ENCODE measurements around the gene GRAMD1A.

Gene GRAMD1A

DNA sequence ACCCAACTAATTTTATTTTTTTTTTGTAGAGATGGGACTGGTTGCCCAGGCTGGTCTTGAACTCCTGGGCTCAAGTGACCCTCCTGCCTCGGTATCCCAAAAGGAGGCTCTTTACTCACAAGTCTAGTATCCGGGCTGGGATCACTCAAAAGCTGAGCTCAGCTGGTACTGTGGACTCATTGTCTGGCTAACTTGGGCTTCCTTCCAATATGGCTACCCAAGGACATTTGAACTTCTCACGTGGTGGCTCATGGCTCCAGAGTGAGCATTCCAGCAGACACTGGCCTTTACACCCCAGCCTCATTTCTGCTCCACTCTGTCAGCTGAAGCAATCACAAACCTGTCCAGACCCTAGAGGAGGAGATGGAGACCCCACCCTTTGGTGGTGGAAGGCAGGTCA lies 70.3 kb downstream of the GRAMD1A start:
- ChIA-PET CTCF (interaction anchor here (0.7 to 2.9 kb wide), 18 partner anchors 11 to 72 kb away, joined by 3 to 15 read pairs (median 4); partner anchors contain the start of gene FXYD3), POLR2A (no interaction called here)
- 93% methylated on average over 3 of the region's 3 CpGs for WGBS (ENCODE audit: insufficient coverage)
- Histone ChIP-seq H3K4me3 (ENCODE audit: control insufficient read depth in 1 of 7, extremely low read depth in 1 of 7, insufficient read depth in 4 of 7, low read depth in 2 of 7, low read length in 6 of 7) (no peak overlapping the region), H3K9me3 (ENCODE audit: control extremely low read depth in 1 of 5, control insufficient read depth in 4 of 5, insufficient read depth in 2 of 5, low read depth in 1 of 5, low read length in 4 of 5) (peaks cover 0 to 5% (median 0%) of the 10 kb centered on the region in 5 experiments), H3K36me3 (ENCODE audit: control insufficient read depth in 4 of 4, insufficient read depth in 4 of 4, low read length in 3 of 4) (no peaks in the 10 kb centered on the region), H3K27me3 (replicated peaks in 2 of 5; ENCODE audit: control insufficient read depth in 4 of 5, insufficient read depth in 5 of 5, low read length in 4 of 5) (peaks cover 0 to 1% (median 0%) of the 10 kb centered on the region in 5 experiments), H3K27ac (ENCODE audit: insufficient read depth in 1 of 2, low read depth in 1 of 2, low read length in 2 of 2, poor library complexity in 1 of 2, severe bottlenecking in 2 of 2) (no peak overlapping the region), H3K4me1 (ENCODE audit: control extremely low read depth in 1 of 4, control insufficient read depth in 4 of 4, insufficient read depth in 4 of 4, low read length in 3 of 4) (no peaks in the 10 kb centered on the region)
- DNase-seq: no peak

DNA sequence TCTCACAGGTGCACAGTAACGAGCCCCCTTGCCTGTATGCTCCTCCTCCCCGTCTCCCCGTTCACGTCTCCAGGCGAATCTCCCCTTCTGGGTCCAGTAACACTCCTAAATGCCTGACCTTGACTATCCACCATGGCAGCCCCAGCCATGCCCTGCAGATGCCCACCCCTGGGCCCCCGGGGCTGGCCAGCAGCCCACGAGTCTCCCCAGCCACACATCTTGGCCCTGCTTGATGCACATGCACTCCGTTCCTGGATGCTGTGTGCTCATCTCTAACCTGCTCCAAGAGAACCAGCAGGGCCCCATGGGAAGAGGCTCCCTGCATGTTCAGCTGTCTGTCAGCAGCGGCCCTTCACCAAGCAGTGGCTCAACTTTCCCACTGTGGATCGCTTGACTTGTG lies 73.4 kb downstream of the GRAMD1A start:
- no peak overlapping the region for H3K4me3 ChIP-seq (ENCODE audit: control insufficient read depth in 1 of 7, extremely low read depth in 1 of 7, insufficient read depth in 4 of 7, low read depth in 2 of 7, low read length in 6 of 7)
- DNase-seq: no peak
- 95% methylated on average over 10 of the region's 10 CpGs for WGBS (ENCODE audit: insufficient coverage)
- H3K27ac ChIP-seq (ENCODE audit: insufficient read depth in 1 of 2, low read depth in 1 of 2, low read length in 2 of 2, poor library complexity in 1 of 2, severe bottlenecking in 2 of 2): no peak overlapping the region
- no peaks in the 10 kb centered on the region for H3K36me3 ChIP-seq (ENCODE audit: control insufficient read depth in 4 of 4, insufficient read depth in 4 of 4, low read length in 3 of 4)
- H3K9me3 ChIP-seq (ENCODE audit: control extremely low read depth in 1 of 5, control insufficient read depth in 4 of 5, insufficient read depth in 2 of 5, low read depth in 1 of 5, low read length in 4 of 5): peaks cover 0 to 5% (median 0%) of the 10 kb centered on the region in 5 experiments
- ChIA-PET CTCF (no interaction called here), POLR2A (no interaction called here)
- peaks cover 0 to 8% (median 2%) of the 10 kb centered on the region in 4 experiments for H3K4me1 ChIP-seq (ENCODE audit: control extremely low read depth in 1 of 4, control insufficient read depth in 4 of 4, insufficient read depth in 4 of 4, low read length in 3 of 4)
- H3K27me3 ChIP-seq (replicated peaks in 2 of 5; ENCODE audit: control insufficient read depth in 4 of 5, insufficient read depth in 5 of 5, low read length in 4 of 5): no peaks in the 10 kb centered on the region

DNA sequence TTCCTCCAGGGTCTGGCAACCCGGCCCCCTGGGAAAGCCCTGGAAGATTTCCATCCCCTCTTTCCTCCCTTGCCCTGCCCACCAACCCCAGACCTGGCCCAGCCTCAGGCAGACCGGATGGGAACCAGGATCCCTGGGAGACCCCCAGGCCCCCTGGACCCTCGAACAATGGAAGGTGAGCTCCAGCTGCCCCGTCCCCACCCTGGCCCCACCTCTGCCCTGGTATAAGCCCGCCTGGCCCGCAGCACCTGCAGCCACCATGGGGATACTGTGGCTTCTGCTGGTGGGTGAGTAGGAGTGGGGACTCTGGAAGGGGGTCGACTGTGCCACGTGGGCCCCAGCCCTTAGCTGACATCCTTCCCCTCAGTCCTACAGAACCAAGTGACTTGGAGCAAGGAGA lies 73.8 kb downstream of the GRAMD1A start:
- Histone ChIP-seq H3K27ac (ENCODE audit: insufficient read depth in 1 of 2, low read depth in 1 of 2, low read length in 2 of 2, poor library complexity in 1 of 2, severe bottlenecking in 2 of 2) (no peak overlapping the region), H3K4me3 (ENCODE audit: control insufficient read depth in 1 of 7, extremely low read depth in 1 of 7, insufficient read depth in 4 of 7, low read depth in 2 of 7, low read length in 6 of 7) (no peak overlapping the region), H3K9me3 (ENCODE audit: control extremely low read depth in 1 of 5, control insufficient read depth in 4 of 5, insufficient read depth in 2 of 5, low read depth in 1 of 5, low read length in 4 of 5) (peaks cover 0 to 5% (median 0%) of the 10 kb centered on the region in 5 experiments), H3K36me3 (ENCODE audit: control insufficient read depth in 4 of 4, insufficient read depth in 4 of 4, low read length in 3 of 4) (no peaks in the 10 kb centered on the region), H3K27me3 (replicated peaks in 2 of 5; ENCODE audit: control insufficient read depth in 4 of 5, insufficient read depth in 5 of 5, low read length in 4 of 5) (no peaks in the 10 kb centered on the region), H3K4me1 (ENCODE audit: control extremely low read depth in 1 of 4, control insufficient read depth in 4 of 4, insufficient read depth in 4 of 4, low read length in 3 of 4) (peaks cover 0 to 8% (median 2%) of the 10 kb centered on the region in 4 experiments)
- CTCF ChIA-PET: interaction anchor here (0.8 kb wide), 1 partner anchor 19 kb away, joined by 3 read pairs; no protein-coding TSS in a partner anchor
- DNase-seq: no peak
- 60% methylated on average over 1 of the region's 8 CpGs for WGBS (ENCODE audit: insufficient coverage)
- POLR2A ChIA-PET: interaction anchor here (0.5 kb wide), 1 partner anchor 345 kb away, joined by 3 read pairs; no protein-coding TSS in a partner anchor

DNA sequence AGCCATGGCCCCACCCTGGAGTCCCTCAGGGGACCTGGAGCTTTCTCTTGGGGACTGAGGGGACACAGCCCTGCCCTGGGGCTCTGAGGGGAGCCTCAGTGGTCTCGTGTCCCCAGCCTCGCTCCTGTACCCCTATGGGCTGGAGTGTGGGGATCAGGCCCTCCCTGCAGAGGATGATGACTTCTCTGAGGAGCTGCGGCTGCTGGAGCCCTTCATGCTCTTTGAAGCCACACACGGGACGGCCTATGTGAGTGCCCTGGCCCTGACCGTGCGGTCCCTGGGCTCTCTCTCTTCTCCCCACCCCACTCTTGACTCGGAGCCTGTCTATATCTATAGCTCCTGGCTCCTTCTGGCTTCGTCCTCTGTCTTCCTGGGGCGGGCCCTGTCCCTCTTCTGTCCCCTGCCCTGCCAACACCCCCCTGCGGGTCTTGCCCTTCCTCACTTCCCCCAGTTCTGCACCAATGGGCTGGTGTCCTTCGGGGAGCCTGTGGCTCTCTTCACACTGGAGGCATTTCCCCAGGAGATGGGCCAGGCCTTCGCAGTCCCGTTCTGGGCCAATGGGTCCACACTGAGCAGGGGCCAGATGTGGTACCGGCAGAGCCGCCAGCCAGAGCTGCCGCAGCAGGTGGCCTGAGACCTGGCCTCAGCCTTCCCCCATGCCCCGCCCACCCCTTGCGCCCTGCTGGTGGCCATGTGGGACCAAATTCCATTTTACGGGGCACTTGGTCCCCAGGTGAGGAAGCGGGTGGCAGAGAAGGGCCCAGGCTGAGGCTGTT lies 74.5 kb downstream of the GRAMD1A start:
- WGBS (ENCODE audit: insufficient coverage): 93% methylated on average over 17 of the region's 21 CpGs
- no peak overlapping the region for H3K4me3 ChIP-seq (ENCODE audit: control insufficient read depth in 1 of 7, extremely low read depth in 1 of 7, insufficient read depth in 4 of 7, low read depth in 2 of 7, low read length in 6 of 7)

DNA sequence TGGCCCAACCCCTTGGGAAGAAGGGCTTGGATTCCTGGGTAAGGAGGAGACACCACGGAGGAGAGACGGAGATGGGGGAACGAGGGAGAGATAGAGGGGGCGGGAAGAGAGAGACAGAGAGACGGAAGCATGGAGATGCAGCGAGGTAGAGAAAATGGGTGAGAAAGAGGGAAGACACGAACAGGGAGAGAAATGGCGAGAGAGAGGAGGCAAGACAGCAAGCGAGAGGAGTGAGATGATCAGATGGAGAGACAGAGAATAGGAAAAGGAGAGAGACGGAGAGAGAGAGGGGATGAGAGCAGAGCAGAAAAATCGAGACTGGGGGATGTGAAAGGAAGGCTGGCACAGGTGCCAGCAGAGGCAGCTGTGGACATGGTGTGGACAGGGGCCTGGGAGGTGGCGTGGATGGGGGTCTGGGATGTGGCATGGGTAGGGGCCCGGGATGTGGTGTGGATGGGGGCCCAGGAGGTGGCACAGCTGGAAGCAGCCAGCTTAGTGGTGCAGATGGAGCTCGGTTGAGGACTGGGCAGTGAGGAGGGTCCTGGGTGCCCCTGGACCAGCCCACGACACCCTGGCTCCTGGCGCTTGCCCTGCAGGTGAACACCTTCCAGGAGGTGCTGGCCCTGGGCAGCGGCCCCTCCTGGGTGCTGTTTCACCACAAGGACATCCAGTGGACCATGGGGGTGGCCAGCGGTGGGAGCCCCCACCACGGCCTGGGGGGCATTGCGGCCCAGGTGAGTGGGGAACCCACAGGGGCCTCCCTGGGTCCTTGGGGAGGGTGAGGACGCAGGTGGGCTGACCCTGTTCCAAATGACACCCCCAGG lies 75.3 kb downstream of the GRAMD1A start:
- Histone ChIP-seq H3K9me3 (ENCODE audit: control extremely low read depth in 1 of 5, control insufficient read depth in 4 of 5, insufficient read depth in 2 of 5, low read depth in 1 of 5, low read length in 4 of 5) (peaks cover 0 to 3% (median 0%) of the 10 kb centered on the region in 5 experiments), H3K27me3 (replicated peaks in 2 of 5; ENCODE audit: control insufficient read depth in 4 of 5, insufficient read depth in 5 of 5, low read length in 4 of 5) (no peaks in the 10 kb centered on the region), H3K27ac (ENCODE audit: insufficient read depth in 1 of 2, low read depth in 1 of 2, low read length in 2 of 2, poor library complexity in 1 of 2, severe bottlenecking in 2 of 2) (no peak overlapping the region), H3K4me1 (ENCODE audit: control extremely low read depth in 1 of 4, control insufficient read depth in 4 of 4, insufficient read depth in 4 of 4, low read length in 3 of 4) (peaks cover 0 to 8% (median 2%) of the 10 kb centered on the region in 4 experiments), H3K36me3 (ENCODE audit: control insufficient read depth in 4 of 4, insufficient read depth in 4 of 4, low read length in 3 of 4) (no peaks in the 10 kb centered on the region), H3K4me3 (ENCODE audit: control insufficient read depth in 1 of 7, extremely low read depth in 1 of 7, insufficient read depth in 4 of 7, low read depth in 2 of 7, low read length in 6 of 7) (no peak overlapping the region)
- WGBS (ENCODE audit: insufficient coverage): 96% methylated on average over 20 of the region's 21 CpGs
- no peak for DNase-seq
- POLR2A ChIA-PET: no interaction called here
- CTCF ChIA-PET: no interaction called here

More for the DNA sequence above, 74.5 kb downstream of the GRAMD1A start:
- no peaks in the 10 kb centered on the region for H3K36me3 ChIP-seq (ENCODE audit: control insufficient read depth in 4 of 4, insufficient read depth in 4 of 4, low read length in 3 of 4)
- H3K27me3 ChIP-seq (replicated peaks in 2 of 5; ENCODE audit: control insufficient read depth in 4 of 5, insufficient read depth in 5 of 5, low read length in 4 of 5): no peaks in the 10 kb centered on the region
- H3K4me1 ChIP-seq (ENCODE audit: control extremely low read depth in 1 of 4, control insufficient read depth in 4 of 4, insufficient read depth in 4 of 4, low read length in 3 of 4): peaks cover 0 to 8% (median 2%) of the 10 kb centered on the region in 4 experiments
- DNase-seq: no peak
- CTCF ChIA-PET: interaction anchor here (0.8 kb wide), 1 partner anchor 19 kb away, joined by 3 read pairs; no protein-coding TSS in a partner anchor
- H3K9me3 ChIP-seq (ENCODE audit: control extremely low read depth in 1 of 5, control insufficient read depth in 4 of 5, insufficient read depth in 2 of 5, low read depth in 1 of 5, low read length in 4 of 5): peaks cover 0 to 5% (median 0%) of the 10 kb centered on the region in 5 experiments
- POLR2A ChIA-PET: interaction anchor here (0.5 kb wide), 1 partner anchor 345 kb away, joined by 3 read pairs; no protein-coding TSS in a partner anchor
- no peak overlapping the region for H3K27ac ChIP-seq (ENCODE audit: insufficient read depth in 1 of 2, low read depth in 1 of 2, low read length in 2 of 2, poor library complexity in 1 of 2, severe bottlenecking in 2 of 2)

DNA sequence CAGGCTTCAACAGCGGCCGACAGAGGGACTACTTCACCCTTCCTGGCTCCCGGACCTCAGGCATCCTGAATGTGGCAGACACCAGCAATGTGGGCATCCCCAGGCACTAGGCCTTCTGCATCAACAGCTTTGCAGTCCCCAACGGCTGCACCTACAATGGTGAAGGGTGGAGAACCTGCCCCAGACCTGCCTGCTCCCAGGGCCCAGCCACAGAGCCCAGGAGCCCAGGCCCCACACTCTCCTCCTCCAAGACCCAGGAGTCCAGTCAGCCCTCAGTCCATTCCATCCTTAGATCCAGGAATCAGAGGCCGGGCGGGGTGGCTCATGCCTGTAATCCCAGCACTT lies 75.9 kb downstream of the GRAMD1A start:
- peaks cover 0 to 8% (median 2%) of the 10 kb centered on the region in 4 experiments for H3K4me1 ChIP-seq (ENCODE audit: control extremely low read depth in 1 of 4, control insufficient read depth in 4 of 4, insufficient read depth in 4 of 4, low read length in 3 of 4)
- H3K36me3 ChIP-seq (ENCODE audit: control insufficient read depth in 4 of 4, insufficient read depth in 4 of 4, low read length in 3 of 4): no peaks in the 10 kb centered on the region
- no peaks in the 10 kb centered on the region for H3K9me3 ChIP-seq (ENCODE audit: control extremely low read depth in 1 of 5, control insufficient read depth in 4 of 5, insufficient read depth in 2 of 5, low read depth in 1 of 5, low read length in 4 of 5)
- no peak overlapping the region for H3K4me3 ChIP-seq (ENCODE audit: control insufficient read depth in 1 of 7, extremely low read depth in 1 of 7, insufficient read depth in 4 of 7, low read depth in 2 of 7, low read length in 6 of 7)
- H3K27ac ChIP-seq (ENCODE audit: insufficient read depth in 1 of 2, low read depth in 1 of 2, low read length in 2 of 2, poor library complexity in 1 of 2, severe bottlenecking in 2 of 2): no peak overlapping the region
- WGBS (ENCODE audit: insufficient coverage): 96% methylated on average over 6 of the region's 6 CpGs
- POLR2A ChIA-PET: no interaction called here
- no peaks in the 10 kb centered on the region for H3K27me3 ChIP-seq (replicated peaks in 2 of 5; ENCODE audit: control insufficient read depth in 4 of 5, insufficient read depth in 5 of 5, low read length in 4 of 5)
- DNase-seq: no peak
- CTCF ChIA-PET: no interaction called here
